Neural progenitor cell (in vitro differentiated cells): ENCODE results near the gene NUDT19. TPM values are rescaled to one million over a fixed set of nuclear protein-coding genes. Genes with fewer than 3 reads are reported as not detected.

ENCODE experiments used
- DNase-seq: peaks from one replicate; pipeline ENCODE4 v3.0.0-alpha.2; 2016; ENCODE audit warnings: low spot score
- H2AFZ ChIP-seq: fragments of 200-600 bp; sonication (generic); replicated peaks from 2 replicates; pipeline ENCODE4 v1.6.1; 2016; ENCODE audit warnings: antibody characterized with exemption
- H3F3A ChIP-seq: fragments of 200-600 bp; sonication (generic); 2 replicates; pipeline ENCODE4 v1.6.1; 2016; ENCODE audit warnings: antibody characterized with exemption, low read depth
- H3K27ac ChIP-seq: fragments of 200-600 bp; sonication (generic); 2 replicates; pipeline ENCODE4 v1.5.1; 2016; ENCODE audit warnings: mild to moderate bottlenecking
- H3K27me3 ChIP-seq: fragments of 200-600 bp; sonication (generic); 2 replicates; pipeline ENCODE4 v1.6.1; 2016; ENCODE audit warnings: mild to moderate bottlenecking, moderate library complexity
- H3K36me3 ChIP-seq: fragments of 200-600 bp; sonication (generic); 2 replicates; pipeline ENCODE4 v1.5.1; 2016
- H3K4me1 ChIP-seq: fragments of 200-600 bp; sonication (generic); 2 replicates; pipeline ENCODE4 v1.6.1; 2016; ENCODE audit warnings: mixed run types
- H3K4me2 ChIP-seq: fragments of 200-600 bp; sonication (generic); 2 replicates; pipeline ENCODE4 v1.6.1; 2016
- H3K4me3 ChIP-seq: fragments of 200-600 bp; sonication (generic); 2 replicates; pipeline ENCODE4 v1.5.1; 2016
- H3K79me2 ChIP-seq: fragments of 200-600 bp; sonication (generic); 2 replicates; pipeline ENCODE4 v1.6.1; 2016; ENCODE audit warnings: low read depth
- H3K9ac ChIP-seq: fragments of 200-600 bp; sonication (generic); 2 replicates; pipeline ENCODE4 v1.6.1; 2016
- H3K9me3 ChIP-seq: fragments of 200-600 bp; sonication (generic); 2 replicates; pipeline ENCODE4 v1.5.1; 2016; ENCODE audit warnings: low read depth
- H4K20me1 ChIP-seq: fragments of 200-600 bp; sonication (generic); 2 replicates; pipeline ENCODE4 v1.6.1; 2016; ENCODE audit warnings: low read depth
- H3K27ac Mint-ChIP-seq: 3 replicates; pipeline ENCODE4 v1.8.0; 2021; ENCODE audit warnings: mixed read lengths
- H3K27me3 Mint-ChIP-seq: 2 replicates; pipeline ENCODE4 v1.8.0; 2022; ENCODE audit warnings: low read depth, mild to moderate bottlenecking, inconsistent platforms, moderate library complexity, mixed read lengths; ENCODE audit not compliant: insufficient read depth
- H3K36me3 Mint-ChIP-seq: 3 replicates; pipeline ENCODE4 v1.8.0; 2021; ENCODE audit warnings: mixed read lengths
- H3K4me1 Mint-ChIP-seq: 3 replicates; pipeline ENCODE4 v1.8.0; 2021; ENCODE audit warnings: mixed read lengths
- H3K4me3 Mint-ChIP-seq: 3 replicates; pipeline ENCODE4 v1.8.0; 2021; ENCODE audit warnings: mild to moderate bottlenecking, moderate library complexity, mixed read lengths
- H3K9me3 Mint-ChIP-seq: 3 replicates; pipeline ENCODE4 v1.8.0; 2020; ENCODE audit warnings: mixed read lengths
- EZH2 ChIP-seq: fragments of 200-600 bp; sonication (generic); IDR thresholded peaks from 2 replicates; pipeline ENCODE4 v1.6.1; 2017; ENCODE audit warnings: antibody characterized with exemption, mild to moderate bottlenecking, moderate library complexity
- EZH2phosphoT487 ChIP-seq: fragments of 200-600 bp; sonication (generic); IDR thresholded peaks from 2 replicates; pipeline ENCODE4 v1.6.1; 2017; ENCODE audit warnings: antibody characterized with exemption
- total RNA-seq: library from RNA; depleted of rRNA; stranded (reverse); fragments of >200 nt; gene quantifications from 2 replicates; pipeline ENCODE4 v1.2.3, GENCODE V29; 2015; ENCODE audit warnings: low replicate concordance
- TF ChIP-seq, protein P1 (sequence below): fragments of 200-600 bp; sonication (generic); IDR thresholded peaks from 2 replicates; pipeline ENCODE4 v1.5.1; 2017; ENCODE audit warnings: antibody characterized with exemption, mild to moderate bottlenecking

Gene NUDT19
- total RNA-seq, 1 donor from 2014 or later = 4.4 TPM

DNA sequence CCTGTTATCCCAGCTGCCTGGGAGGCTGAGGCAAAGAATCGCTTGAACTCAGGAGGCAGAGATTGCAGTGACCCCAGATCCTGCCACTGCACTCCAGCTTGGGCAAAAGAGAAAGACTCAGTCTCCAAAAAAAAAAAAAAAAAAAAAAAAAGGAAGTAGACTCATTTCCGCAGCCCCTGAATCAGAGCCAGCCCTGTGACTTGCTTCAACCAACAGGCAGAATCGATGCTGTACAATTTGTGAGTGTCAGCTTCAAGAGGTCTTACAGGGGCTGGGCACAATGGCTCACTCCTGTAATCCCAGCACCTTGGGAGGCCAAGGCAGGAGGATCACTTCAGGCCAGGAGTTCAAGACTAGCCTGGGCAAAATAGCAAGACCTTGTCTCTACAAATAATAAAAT is 29.4 kb upstream of the NUDT19 start:
- Histone ChIP-seq H3K9me3 (no peaks in the 10 kb centered on the region), H3K4me3 (no peak overlapping the region), H3K36me3 (no peaks in the 10 kb centered on the region), H3K27ac (no peak overlapping the region), H3K27me3 (no peaks in the 10 kb centered on the region), H3F3A (no peaks in the 10 kb centered on the region), H3K4me2 (no peak overlapping the region), H2AFZ (no peak overlapping the region), H3K9ac (no peak overlapping the region), H3K4me1 (no peaks in the 10 kb centered on the region), H4K20me1 (peaks cover 31% of the 10 kb centered on the region), H3K79me2 (peaks cover 22% of the 10 kb centered on the region)
- no peak for DNase-seq
- no peak overlapping the region for H3K27ac Mint-ChIP-seq
- TF ChIP-seq EZH2 = no peak
- TF ChIP-seq, protein P1, sequence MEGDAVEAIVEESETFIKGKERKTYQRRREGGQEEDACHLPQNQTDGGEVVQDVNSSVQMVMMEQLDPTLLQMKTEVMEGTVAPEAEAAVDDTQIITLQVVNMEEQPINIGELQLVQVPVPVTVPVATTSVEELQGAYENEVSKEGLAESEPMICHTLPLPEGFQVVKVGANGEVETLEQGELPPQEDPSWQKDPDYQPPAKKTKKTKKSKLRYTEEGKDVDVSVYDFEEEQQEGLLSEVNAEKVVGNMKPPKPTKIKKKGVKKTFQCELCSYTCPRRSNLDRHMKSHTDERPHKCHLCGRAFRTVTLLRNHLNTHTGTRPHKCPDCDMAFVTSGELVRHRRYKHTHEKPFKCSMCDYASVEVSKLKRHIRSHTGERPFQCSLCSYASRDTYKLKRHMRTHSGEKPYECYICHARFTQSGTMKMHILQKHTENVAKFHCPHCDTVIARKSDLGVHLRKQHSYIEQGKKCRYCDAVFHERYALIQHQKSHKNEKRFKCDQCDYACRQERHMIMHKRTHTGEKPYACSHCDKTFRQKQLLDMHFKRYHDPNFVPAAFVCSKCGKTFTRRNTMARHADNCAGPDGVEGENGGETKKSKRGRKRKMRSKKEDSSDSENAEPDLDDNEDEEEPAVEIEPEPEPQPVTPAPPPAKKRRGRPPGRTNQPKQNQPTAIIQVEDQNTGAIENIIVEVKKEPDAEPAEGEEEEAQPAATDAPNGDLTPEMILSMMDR = no peak
- no peak for TF ChIP-seq EZH2phosphoT487
- H3K27me3 Mint-ChIP-seq = peaks cover 3% of the 10 kb centered on the region
- H3K4me1 Mint-ChIP-seq = no peaks in the 10 kb centered on the region
- H3K36me3 Mint-ChIP-seq = peaks cover 4% of the 10 kb centered on the region
- H3K4me3 Mint-ChIP-seq = no peak overlapping the region
- H3K9me3 Mint-ChIP-seq = no peaks in the 10 kb centered on the region

DNA sequence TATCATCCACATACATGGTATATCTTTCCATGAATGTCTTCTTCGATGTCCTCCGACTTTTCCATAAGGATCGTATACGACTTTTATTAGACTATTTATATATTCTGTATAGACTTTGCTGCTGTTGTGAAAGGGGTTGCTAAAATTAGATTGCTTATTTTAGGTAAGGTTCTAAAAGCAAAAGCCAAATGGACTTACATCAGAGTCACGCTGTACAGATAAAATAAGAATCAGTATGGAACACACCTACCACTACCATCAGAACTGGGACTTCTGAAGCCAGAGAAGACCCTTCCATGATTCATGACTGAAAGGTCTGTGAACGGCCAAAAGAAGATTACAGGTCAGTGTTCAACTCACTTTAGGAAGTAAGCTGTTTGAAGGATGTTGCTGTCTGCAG is 25.5 kb upstream of the NUDT19 start:
- Histone ChIP-seq H4K20me1 (peaks cover 40% of the 10 kb centered on the region), H3K79me2 (peaks cover 18% of the 10 kb centered on the region), H3K4me3 (no peak overlapping the region), H3K4me1 (no peaks in the 10 kb centered on the region), H2AFZ (no peak overlapping the region), H3K36me3 (no peaks in the 10 kb centered on the region), H3K9ac (no peak overlapping the region), H3F3A (no peaks in the 10 kb centered on the region), H3K27me3 (no peaks in the 10 kb centered on the region), H3K9me3 (no peaks in the 10 kb centered on the region), H3K27ac (no peak overlapping the region), H3K4me2 (no peak overlapping the region)
- Mint-ChIP-seq H3K4me1 (peaks cover 9% of the 10 kb centered on the region), H3K9me3 (no peaks in the 10 kb centered on the region), H3K27ac (no peak overlapping the region), H3K4me3 (no peak overlapping the region), H3K36me3 (peaks cover 2% of the 10 kb centered on the region), H3K27me3 (peaks cover 3% of the 10 kb centered on the region)
- DNase-seq = no peak
- TF ChIP-seq, protein P1 = no peak
- TF ChIP-seq EZH2 (no peak), EZH2phosphoT487 (no peak)

- no peaks in the 10 kb centered on the region for H3K36me3 ChIP-seq
- peaks cover 19% of the 10 kb centered on the region for H3K4me1 Mint-ChIP-seq
- H3K27ac Mint-ChIP-seq = no peak overlapping the region
- H3K4me3 Mint-ChIP-seq = no peak overlapping the region
- no peak for DNase-seq
- peaks cover 21% of the 10 kb centered on the region for H3K27me3 ChIP-seq
- H3K36me3 Mint-ChIP-seq = peaks cover 4% of the 10 kb centered on the region
- peaks cover 57% of the 10 kb centered on the region for H4K20me1 ChIP-seq
- H3K27me3 Mint-ChIP-seq = peaks cover 16% of the 10 kb centered on the region
- H3K4me2 ChIP-seq = no peak overlapping the region
- no peak overlapping the region for H3K9ac ChIP-seq
- no peak for TF ChIP-seq EZH2
- TF ChIP-seq EZH2phosphoT487 = no peak
- TF ChIP-seq, protein P1 = no peak
- no peaks in the 10 kb centered on the region for H3K9me3 Mint-ChIP-seq
- H3K27ac ChIP-seq = no peak overlapping the region
- no peaks in the 10 kb centered on the region for H3F3A ChIP-seq
- H3K4me1 ChIP-seq = no peaks in the 10 kb centered on the region
- H3K9me3 ChIP-seq = no peaks in the 10 kb centered on the region
- H3K79me2 ChIP-seq = peaks cover 38% of the 10 kb centered on the region
- no peak overlapping the region for H2AFZ ChIP-seq
- no peak overlapping the region for H3K4me3 ChIP-seq
Measured at GRCh38 chr19:32669310-32669709, 22.3 kb upstream of the NUDT19 start.
